Neural progenitor cell (in vitro differentiated cells): ENCODE measurements around the gene CDC5L. TPM values are rescaled to one million over a fixed set of nuclear protein-coding genes. Genes with fewer than 3 reads are reported as not detected.
A peak's percentile ranks its signal among the peaks of the same experiment; 100 is the strongest.

Experiments
- DNase-seq: peaks from one replicate; pipeline ENCODE4 v3.0.0-alpha.2; 2016; ENCODE audit warnings: low spot score
- H2AFZ ChIP-seq: fragments of 200-600 bp; sonication (generic); replicated peaks from 2 replicates; pipeline ENCODE4 v1.6.1; 2016; ENCODE audit warnings: antibody characterized with exemption
- H3F3A ChIP-seq: fragments of 200-600 bp; sonication (generic); 2 replicates; pipeline ENCODE4 v1.6.1; 2016; ENCODE audit warnings: antibody characterized with exemption, low read depth
- H3K27ac ChIP-seq: fragments of 200-600 bp; sonication (generic); 2 replicates; pipeline ENCODE4 v1.5.1; 2016; ENCODE audit warnings: mild to moderate bottlenecking
- H3K27me3 ChIP-seq: fragments of 200-600 bp; sonication (generic); 2 replicates; pipeline ENCODE4 v1.6.1; 2016; ENCODE audit warnings: mild to moderate bottlenecking, moderate library complexity
- H3K36me3 ChIP-seq: fragments of 200-600 bp; sonication (generic); 2 replicates; pipeline ENCODE4 v1.5.1; 2016
- H3K4me1 ChIP-seq: fragments of 200-600 bp; sonication (generic); 2 replicates; pipeline ENCODE4 v1.6.1; 2016; ENCODE audit warnings: mixed run types
- H3K4me2 ChIP-seq: fragments of 200-600 bp; sonication (generic); 2 replicates; pipeline ENCODE4 v1.6.1; 2016
- H3K4me3 ChIP-seq: fragments of 200-600 bp; sonication (generic); 2 replicates; pipeline ENCODE4 v1.5.1; 2016
- H3K79me2 ChIP-seq: fragments of 200-600 bp; sonication (generic); 2 replicates; pipeline ENCODE4 v1.6.1; 2016; ENCODE audit warnings: low read depth
- H3K9ac ChIP-seq: fragments of 200-600 bp; sonication (generic); 2 replicates; pipeline ENCODE4 v1.6.1; 2016
- H3K9me3 ChIP-seq: fragments of 200-600 bp; sonication (generic); 2 replicates; pipeline ENCODE4 v1.5.1; 2016; ENCODE audit warnings: low read depth
- H4K20me1 ChIP-seq: fragments of 200-600 bp; sonication (generic); 2 replicates; pipeline ENCODE4 v1.6.1; 2016; ENCODE audit warnings: low read depth
- H3K27ac Mint-ChIP-seq: 3 replicates; pipeline ENCODE4 v1.8.0; 2021; ENCODE audit warnings: mixed read lengths
- H3K27me3 Mint-ChIP-seq: 2 replicates; pipeline ENCODE4 v1.8.0; 2022; ENCODE audit warnings: low read depth, mild to moderate bottlenecking, inconsistent platforms, moderate library complexity, mixed read lengths; ENCODE audit not compliant: insufficient read depth
- H3K36me3 Mint-ChIP-seq: 3 replicates; pipeline ENCODE4 v1.8.0; 2021; ENCODE audit warnings: mixed read lengths
- H3K4me1 Mint-ChIP-seq: 3 replicates; pipeline ENCODE4 v1.8.0; 2021; ENCODE audit warnings: mixed read lengths
- H3K4me3 Mint-ChIP-seq: 3 replicates; pipeline ENCODE4 v1.8.0; 2021; ENCODE audit warnings: mild to moderate bottlenecking, moderate library complexity, mixed read lengths
- H3K9me3 Mint-ChIP-seq: 3 replicates; pipeline ENCODE4 v1.8.0; 2020; ENCODE audit warnings: mixed read lengths
- EZH2 ChIP-seq: fragments of 200-600 bp; sonication (generic); IDR thresholded peaks from 2 replicates; pipeline ENCODE4 v1.6.1; 2017; ENCODE audit warnings: antibody characterized with exemption, mild to moderate bottlenecking, moderate library complexity
- EZH2phosphoT487 ChIP-seq: fragments of 200-600 bp; sonication (generic); IDR thresholded peaks from 2 replicates; pipeline ENCODE4 v1.6.1; 2017; ENCODE audit warnings: antibody characterized with exemption
- total RNA-seq: library from RNA; depleted of rRNA; stranded (reverse); fragments of >200 nt; gene quantifications from 2 replicates; pipeline ENCODE4 v1.2.3, GENCODE V29; 2015; ENCODE audit warnings: low replicate concordance
- TF ChIP-seq, protein P1 (sequence below): fragments of 200-600 bp; sonication (generic); IDR thresholded peaks from 2 replicates; pipeline ENCODE4 v1.5.1; 2017; ENCODE audit warnings: antibody characterized with exemption, mild to moderate bottlenecking

Gene CDC5L
- total RNA-seq, 1 donor from 2014 or later: 53.6 TPM

DNA sequence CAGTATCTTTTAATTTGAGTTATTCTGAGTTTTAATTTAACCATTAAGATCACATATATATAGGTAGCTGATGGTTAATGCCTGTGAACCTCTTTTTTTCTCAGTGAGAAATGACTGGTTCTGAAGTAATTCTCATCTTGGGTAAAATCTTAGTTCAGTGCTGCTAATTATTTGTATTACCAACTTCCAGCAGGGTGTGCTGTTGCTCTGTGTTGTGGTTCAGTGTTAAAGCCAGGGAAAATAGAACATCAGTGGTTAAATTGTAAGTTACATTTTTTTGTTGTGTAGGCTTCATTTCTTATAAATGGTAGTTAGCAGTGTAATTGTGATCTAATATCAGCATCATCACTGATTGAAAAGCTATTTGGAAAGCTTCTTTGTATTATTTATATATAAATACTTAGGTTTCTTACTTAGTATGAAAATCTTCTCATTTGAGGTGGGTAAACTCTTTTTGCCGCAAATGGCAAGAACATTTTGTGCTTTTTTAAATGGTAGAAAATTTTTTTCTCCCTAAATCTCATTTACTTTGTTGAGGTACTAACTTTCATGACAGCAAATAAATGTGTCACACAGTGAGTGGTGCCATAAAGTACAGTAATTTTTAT is 43.7 kb downstream of the CDC5L start:
- Histone ChIP-seq H3F3A (peaks cover 16% of the 10 kb centered on the region), H3K9me3 (no peaks in the 10 kb centered on the region), H3K4me2 (no peak overlapping the region), H3K27me3 (no peaks in the 10 kb centered on the region), H3K4me3 (no peak overlapping the region), H3K79me2 (peaks cover 39% of the 10 kb centered on the region), H4K20me1 (peaks cover 8% of the 10 kb centered on the region), H3K36me3 (peaks cover 32% of the 10 kb centered on the region), H3K27ac (no peak overlapping the region), H3K9ac (no peak overlapping the region), H2AFZ (no peak overlapping the region), H3K4me1 (no peaks in the 10 kb centered on the region)
- no peak overlapping the region for H3K4me3 Mint-ChIP-seq
- no peaks in the 10 kb centered on the region for H3K4me1 Mint-ChIP-seq
- no peak overlapping the region for H3K27ac Mint-ChIP-seq
- DNase-seq: peak; percentile 56
- H3K9me3 Mint-ChIP-seq: no peaks in the 10 kb centered on the region
- peaks cover 2% of the 10 kb centered on the region for H3K27me3 Mint-ChIP-seq
- TF ChIP-seq, protein P1, sequence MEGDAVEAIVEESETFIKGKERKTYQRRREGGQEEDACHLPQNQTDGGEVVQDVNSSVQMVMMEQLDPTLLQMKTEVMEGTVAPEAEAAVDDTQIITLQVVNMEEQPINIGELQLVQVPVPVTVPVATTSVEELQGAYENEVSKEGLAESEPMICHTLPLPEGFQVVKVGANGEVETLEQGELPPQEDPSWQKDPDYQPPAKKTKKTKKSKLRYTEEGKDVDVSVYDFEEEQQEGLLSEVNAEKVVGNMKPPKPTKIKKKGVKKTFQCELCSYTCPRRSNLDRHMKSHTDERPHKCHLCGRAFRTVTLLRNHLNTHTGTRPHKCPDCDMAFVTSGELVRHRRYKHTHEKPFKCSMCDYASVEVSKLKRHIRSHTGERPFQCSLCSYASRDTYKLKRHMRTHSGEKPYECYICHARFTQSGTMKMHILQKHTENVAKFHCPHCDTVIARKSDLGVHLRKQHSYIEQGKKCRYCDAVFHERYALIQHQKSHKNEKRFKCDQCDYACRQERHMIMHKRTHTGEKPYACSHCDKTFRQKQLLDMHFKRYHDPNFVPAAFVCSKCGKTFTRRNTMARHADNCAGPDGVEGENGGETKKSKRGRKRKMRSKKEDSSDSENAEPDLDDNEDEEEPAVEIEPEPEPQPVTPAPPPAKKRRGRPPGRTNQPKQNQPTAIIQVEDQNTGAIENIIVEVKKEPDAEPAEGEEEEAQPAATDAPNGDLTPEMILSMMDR: peak; percentile 81
- TF ChIP-seq EZH2 (no peak), EZH2phosphoT487 (no peak)
- H3K36me3 Mint-ChIP-seq: peaks cover 13% of the 10 kb centered on the region

- TF ChIP-seq, protein P1: no peak
- TF ChIP-seq EZH2phosphoT487 (no peak), EZH2 (no peak)
- Histone ChIP-seq H2AFZ (no peak overlapping the region), H3K36me3 (peaks cover 26% of the 10 kb centered on the region), H3F3A (peaks cover 16% of the 10 kb centered on the region), H3K27ac (no peak overlapping the region), H3K9me3 (no peaks in the 10 kb centered on the region), H4K20me1 (peaks cover 8% of the 10 kb centered on the region), H3K27me3 (no peaks in the 10 kb centered on the region), H3K9ac (no peak overlapping the region), H3K4me1 (no peaks in the 10 kb centered on the region), H3K79me2 (peaks cover 49% of the 10 kb centered on the region), H3K4me3 (no peak overlapping the region), H3K4me2 (no peak overlapping the region)
- Mint-ChIP-seq H3K4me1 (no peaks in the 10 kb centered on the region), H3K27me3 (peaks cover 2% of the 10 kb centered on the region), H3K9me3 (no peaks in the 10 kb centered on the region), H3K4me3 (no peak overlapping the region), H3K36me3 (peaks cover 16% of the 10 kb centered on the region), H3K27ac (no peak overlapping the region)
- DNase-seq: no peak
Measured at GRCh38 chr6:44432227-44432626, 44.7 kb downstream of the CDC5L start.

GRCh38 chr6:44432726-44433125 is 45.2 kb downstream of the CDC5L start:
- TF ChIP-seq, protein P1: no peak
- TF ChIP-seq EZH2 (no peak), EZH2phosphoT487 (no peak)
- Histone ChIP-seq H3K4me1 (no peaks in the 10 kb centered on the region), H4K20me1 (peaks cover 11% of the 10 kb centered on the region), H3K9ac (no peak overlapping the region), H3K36me3 (peaks cover 25% of the 10 kb centered on the region), H3K4me3 (no peak overlapping the region), H3K79me2 (peaks cover 54% of the 10 kb centered on the region), H3K4me2 (no peak overlapping the region), H3K27ac (no peak overlapping the region), H3K27me3 (no peaks in the 10 kb centered on the region), H3K9me3 (no peaks in the 10 kb centered on the region), H2AFZ (no peak overlapping the region), H3F3A (peaks cover 16% of the 10 kb centered on the region)
- Mint-ChIP-seq H3K9me3 (no peaks in the 10 kb centered on the region), H3K4me1 (no peaks in the 10 kb centered on the region), H3K4me3 (no peak overlapping the region), H3K27ac (no peak overlapping the region), H3K36me3 (peaks cover 16% of the 10 kb centered on the region), H3K27me3 (peaks cover 2% of the 10 kb centered on the region)
- DNase-seq: no peak
